ENCODE results near the gene SLC7A5.

Gene SLC7A5

DNA sequence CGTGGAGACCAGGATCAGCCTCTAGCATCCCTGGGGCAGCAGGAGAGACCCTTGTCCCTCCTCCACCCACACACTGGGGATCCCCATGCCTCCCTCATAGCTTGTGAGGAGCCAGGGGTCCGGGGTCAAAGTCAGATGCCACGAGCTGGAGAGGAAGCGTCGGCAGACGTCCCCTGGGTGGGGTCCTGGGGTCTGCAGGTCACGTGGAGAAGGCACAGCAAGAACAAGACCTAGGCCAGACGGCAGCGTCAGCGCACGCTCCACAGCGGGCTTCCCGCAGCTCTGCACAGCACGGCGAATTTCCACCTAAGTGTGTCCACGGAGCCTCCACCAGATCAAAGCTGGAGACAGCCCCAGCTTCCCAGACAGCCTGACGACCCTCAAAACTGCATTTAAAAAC lies 49.3 kb downstream of the SLC7A5 start (continued):
- TF ChIP-seq KLF17 (tag by site-specific recombination; IDR thresholded peaks at IDR 0.05) = no peak

GRCh38 chr16:87819282-87819681 lies 50.0 kb downstream of the SLC7A5 start:
- ChIA-PET POLR2A (no interaction called here), CTCF (interaction anchor here (1.2 to 1.3 kb wide), 2 partner anchors 31 to 40 kb away, joined by 4 to 6 read pairs; no protein-coding TSS in a partner anchor)
- H3K4me1 ChIP-seq (ENCODE audit: control insufficient read depth, insufficient read depth, low read length) = no peaks in the 10 kb centered on the region

GRCh38 chr16:87818533-87819161 lies 50.7 kb downstream of the SLC7A5 start:
- Histone ChIP-seq H3K4me1 (ENCODE audit: control insufficient read depth, insufficient read depth, low read length) (no peaks in the 10 kb centered on the region), H3K9me3 (ENCODE audit: control insufficient read depth, insufficient read depth, low read depth, low read length) (no peaks in the 10 kb centered on the region), H3K4me3 (ENCODE audit: low read depth, low read length) (no peak overlapping the region), H3K27ac (ENCODE audit: extremely low read depth, low read depth, low read length) (no peak overlapping the region), H3K36me3 (ENCODE audit: control insufficient read depth in 2 of 2, insufficient read depth in 1 of 2, low read length in 2 of 2) (no peaks in the 10 kb centered on the region)
- CTCF ChIA-PET = interaction anchor here (1.2 to 1.3 kb wide), 2 partner anchors 31 to 40 kb away, joined by 4 to 6 read pairs; no protein-coding TSS in a partner anchor
- POLR2A ChIA-PET = no interaction called here
- no peak for TF ChIP-seq ZNF362 (tag by site-specific recombination; IDR thresholded peaks at IDR 0.05)
- TF ChIP-seq, protein P1, sequence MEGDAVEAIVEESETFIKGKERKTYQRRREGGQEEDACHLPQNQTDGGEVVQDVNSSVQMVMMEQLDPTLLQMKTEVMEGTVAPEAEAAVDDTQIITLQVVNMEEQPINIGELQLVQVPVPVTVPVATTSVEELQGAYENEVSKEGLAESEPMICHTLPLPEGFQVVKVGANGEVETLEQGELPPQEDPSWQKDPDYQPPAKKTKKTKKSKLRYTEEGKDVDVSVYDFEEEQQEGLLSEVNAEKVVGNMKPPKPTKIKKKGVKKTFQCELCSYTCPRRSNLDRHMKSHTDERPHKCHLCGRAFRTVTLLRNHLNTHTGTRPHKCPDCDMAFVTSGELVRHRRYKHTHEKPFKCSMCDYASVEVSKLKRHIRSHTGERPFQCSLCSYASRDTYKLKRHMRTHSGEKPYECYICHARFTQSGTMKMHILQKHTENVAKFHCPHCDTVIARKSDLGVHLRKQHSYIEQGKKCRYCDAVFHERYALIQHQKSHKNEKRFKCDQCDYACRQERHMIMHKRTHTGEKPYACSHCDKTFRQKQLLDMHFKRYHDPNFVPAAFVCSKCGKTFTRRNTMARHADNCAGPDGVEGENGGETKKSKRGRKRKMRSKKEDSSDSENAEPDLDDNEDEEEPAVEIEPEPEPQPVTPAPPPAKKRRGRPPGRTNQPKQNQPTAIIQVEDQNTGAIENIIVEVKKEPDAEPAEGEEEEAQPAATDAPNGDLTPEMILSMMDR (tag by site-specific recombination; IDR thresholded peaks at IDR 0.05) = no peak
- TF ChIP-seq ZNF792 (tag by site-specific recombination; IDR thresholded peaks at IDR 0.05) = no peak
- TF ChIP-seq, protein P2, sequence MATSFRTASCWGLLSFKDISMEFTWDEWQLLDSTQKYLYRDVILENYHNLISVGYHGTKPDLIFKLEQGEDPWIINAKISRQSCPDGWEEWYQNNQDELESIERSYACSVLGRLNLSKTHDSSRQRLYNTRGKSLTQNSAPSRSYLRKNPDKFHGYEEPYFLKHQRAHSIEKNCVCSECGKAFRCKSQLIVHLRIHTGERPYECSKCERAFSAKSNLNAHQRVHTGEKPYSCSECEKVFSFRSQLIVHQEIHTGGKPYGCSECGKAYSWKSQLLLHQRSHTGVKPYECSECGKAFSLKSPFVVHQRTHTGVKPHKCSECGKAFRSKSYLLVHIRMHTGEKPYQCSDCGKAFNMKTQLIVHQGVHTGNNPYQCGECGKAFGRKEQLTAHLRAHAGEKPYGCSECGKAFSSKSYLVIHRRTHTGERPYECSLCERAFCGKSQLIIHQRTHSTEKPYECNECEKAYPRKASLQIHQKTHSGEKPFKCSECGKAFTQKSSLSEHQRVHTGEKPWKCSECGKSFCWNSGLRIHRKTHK (tag by site-specific recombination; IDR thresholded peaks at IDR 0.05) = no peak
- TF ChIP-seq ZEB2 (tag by site-specific recombination; IDR thresholded peaks at IDR 0.05) = no peak
- TF ChIP-seq ZBTB48 (tag by site-specific recombination; IDR thresholded peaks at IDR 0.05) = no peak
- TF ChIP-seq, protein P3, sequence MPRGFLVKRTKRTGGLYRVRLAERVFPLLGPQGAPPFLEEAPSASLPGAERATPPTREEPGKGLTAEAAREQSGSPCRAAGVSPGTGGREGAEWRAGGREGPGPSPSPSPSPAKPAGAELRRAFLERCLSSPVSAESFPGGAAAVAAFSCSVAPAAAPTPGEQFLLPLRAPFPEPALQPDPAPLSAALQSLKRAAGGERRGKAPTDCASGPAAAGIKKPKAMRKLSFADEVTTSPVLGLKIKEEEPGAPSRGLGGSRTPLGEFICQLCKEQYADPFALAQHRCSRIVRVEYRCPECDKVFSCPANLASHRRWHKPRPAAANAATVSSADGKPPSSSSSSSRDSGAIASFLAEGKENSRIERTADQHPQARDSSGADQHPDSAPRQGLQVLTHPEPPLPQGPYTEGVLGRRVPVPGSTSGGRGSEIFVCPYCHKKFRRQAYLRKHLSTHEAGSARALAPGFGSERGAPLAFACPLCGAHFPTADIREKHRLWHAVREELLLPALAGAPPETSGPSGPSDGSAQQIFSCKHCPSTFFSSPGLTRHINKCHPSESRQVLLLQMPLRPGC (tag by site-specific recombination; IDR thresholded peaks at IDR 0.05) = no peak
- no peak for TF ChIP-seq SCRT2 (tag by site-specific recombination; IDR thresholded peaks at IDR 0.05)
- TF ChIP-seq ZNF404 (tag by site-specific recombination; IDR thresholded peaks at IDR 0.05) = no peak
- no peak for TF ChIP-seq ZNF549 (tag by site-specific recombination; IDR thresholded peaks at IDR 0.05)
- no peak for TF ChIP-seq RBAK (tag by site-specific recombination; IDR thresholded peaks at IDR 0.05)
- no peak for TF ChIP-seq ZNF624 (tag by site-specific recombination; IDR thresholded peaks at IDR 0.05)
- no peak for TF ChIP-seq ZNF266 (tag by site-specific recombination; IDR thresholded peaks at IDR 0.05; ENCODE audit: low read depth)
- no peak for TF ChIP-seq ZNF10 (tag by site-specific recombination; IDR thresholded peaks at IDR 0.05)
- TF ChIP-seq ZNF239 (tag by site-specific recombination; IDR thresholded peaks at IDR 0.05) = no peak

More at GRCh38 chr16:87819282-87819681, 50.0 kb downstream of the SLC7A5 start:
- Histone ChIP-seq H3K36me3 (ENCODE audit: control insufficient read depth in 2 of 2, insufficient read depth in 1 of 2, low read length in 2 of 2) (no peaks in the 10 kb centered on the region), H3K4me3 (ENCODE audit: low read depth, low read length) (no peak overlapping the region), H3K9me3 (ENCODE audit: control insufficient read depth, insufficient read depth, low read depth, low read length) (no peaks in the 10 kb centered on the region), H3K27ac (ENCODE audit: extremely low read depth, low read depth, low read length) (no peak overlapping the region)
- TF ChIP-seq KLF10 (tag by site-specific recombination; IDR thresholded peaks at IDR 0.05) = no peak
- TF ChIP-seq ZNF155 (tag by site-specific recombination; IDR thresholded peaks at IDR 0.05) = no peak
- no peak for TF ChIP-seq ZSCAN18 (tag by site-specific recombination; IDR thresholded peaks at IDR 0.05)
- no peak for TF ChIP-seq ZNF658 (tag by site-specific recombination; IDR thresholded peaks at IDR 0.05)
- no peak for TF ChIP-seq ZNF701 (tag by site-specific recombination; IDR thresholded peaks at IDR 0.05)
- TF ChIP-seq, protein P4, sequence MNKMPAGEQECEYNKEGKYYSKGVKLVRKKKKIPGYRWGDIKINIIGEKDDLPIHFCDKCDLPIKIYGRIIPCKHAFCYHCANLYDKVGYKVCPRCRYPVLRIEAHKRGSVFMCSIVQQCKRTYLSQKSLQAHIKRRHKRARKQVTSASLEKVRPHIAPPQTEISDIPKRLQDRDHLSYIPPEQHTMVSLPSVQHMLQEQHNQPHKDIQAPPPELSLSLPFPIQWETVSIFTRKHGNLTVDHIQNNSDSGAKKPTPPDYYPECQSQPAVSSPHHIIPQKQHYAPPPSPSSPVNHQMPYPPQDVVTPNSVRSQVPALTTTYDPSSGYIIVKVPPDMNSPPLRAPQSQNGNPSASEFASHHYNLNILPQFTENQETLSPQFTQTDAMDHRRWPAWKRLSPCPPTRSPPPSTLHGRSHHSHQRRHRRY (tag by site-specific recombination; IDR thresholded peaks at IDR 0.05) = no peak
- TF ChIP-seq ZNF248 (tag by site-specific recombination; IDR thresholded peaks at IDR 0.05) = no peak
